Adrenal gland (tissue), 12 donors: Measurements from ENCODE around the gene ZNF516. TPM values are rescaled to one million over a fixed set of nuclear protein-coding genes. Genes with fewer than 3 reads are reported as not detected.

ENCODE experiments used
- DNase-seq, 7 donors: peaks; one replicate each; pipeline ENCODE4 v3.0.0-alpha.2; 2019 to 2020
- H3K27ac ChIP-seq, 5 donors: fragments of 200-600 bp; sonication (generic) in 4 of 5; 1 replicate in 3 of 5; 2 replicates in 2 of 5; pipeline versions ENCODE4 v1.5.1 to v1.8.0; 2016 to 2020; ENCODE audit warnings: mild to moderate bottlenecking in 1 of 5
- H3K27me3 ChIP-seq: fragments of 200-600 bp; 2 replicates; pipeline ENCODE4 v1.8.0; 2021
- H3K36me3 ChIP-seq, 2 donors: fragments of 200-600 bp; replicated peaks in 1 of 2; 1 replicate in 1 of 2; 2 replicates in 1 of 2; pipeline versions ENCODE4 v1.5.1 to v1.8.0; 2018 to 2022
- H3K4me1 ChIP-seq, 2 donors: fragments of 200-600 bp; replicated peaks in 1 of 2; 1 replicate in 1 of 2; 2 replicates in 1 of 2; pipeline versions ENCODE4 v1.5.1 to v1.8.0; 2018 to 2021
- H3K4me3 ChIP-seq, 4 donors: fragments of 200-600 bp; sonication (generic) in 3 of 4; one replicate each; pipeline ENCODE4 v1.5.1; 2016 to 2018
- H3K9me3 ChIP-seq, 3 donors: fragments of 200-600 bp; sonication (generic) in 1 of 3; replicated peaks in 1 of 3; 1 replicate in 2 of 3; 2 replicates in 1 of 3; pipeline versions ENCODE4 v1.5.1 to v1.8.0; 2016 to 2021
- CTCF ChIP-seq, 6 experiments: fragments of 450-650 bp in 4 of 6; fragments of 200-600 bp in 2 of 6; sonication (generic) in 1 of 6; IDR thresholded peaks; 1 replicate in 5 of 6; 2 replicates in 1 of 6; pipeline versions ENCODE4 v1.5.1 to v1.8.0; 2016 to 2021; ENCODE audit warnings: antibody characterized with exemption in 6 of 6, mild to moderate bottlenecking in 2 of 6, moderate library complexity in 1 of 6
- POLR2A ChIP-seq, 2 donors: fragments of 450-650 bp; IDR thresholded peaks; one replicate each; pipeline ENCODE4 v1.6.1; 2017; ENCODE audit warnings: antibody characterized with exemption in 2 of 2, mild to moderate bottlenecking in 2 of 2, moderate library complexity in 1 of 2
- WGBS, 4 donors: extraction: QIAGEN DNeasy Blood & Tissue Kit in 2 of 4; methylation state at CpG; one replicate each; pipeline versions ENCODE4 v1.1.5 to v1.1.7; 2013 to 2017; 5-methylcytosine and 5-hydroxymethylcytosine counted together
- intact Hi-C, 2 donors: fragments of 100-400 bp; cut with DNase I; formaldehyde crosslinking; loops; one replicate each; pipeline versions ENCODE4 v1.14.1 to v1.15.0; 2022 to 2023
- polyA plus RNA-seq, 3 donors: library from polyadenylated mRNA; stranded (reverse); fragments of 200-250 nt in 2 of 3; fragments of 350-450 nt in 1 of 3; fragmentation: Illumina TruSeq in 1 of 3; extraction: RNeasy Lipid Tissue Mini Kit (QIAGEN cat#74804) in 1 of 3; gene quantifications; one replicate each; pipeline ENCODE4 v1.2.3, GENCODE V29; 2013 to 2014
- total RNA-seq, 9 donors: library from RNA; depleted of rRNA in 4 of 9; stranded (reverse); fragments of >200 nt in 4 of 9; fragments of 120-200 nt in 1 of 9; fragmentation: NEBNext Ultra II Directional in 1 of 9; extraction: Animal tissue kit (Norgen Biotek cat#: 25700) in 1 of 9; gene quantifications; one replicate each; pipeline versions ENCODE4 v1.1.0 to v1.2.4, GENCODE V29; 2013 to 2023
- donor health status: healthy with polysubstance abuse.
- donor health status: Bipolar disorder and iron deficiency.
- donor health status: DM: yes; HTN: yes; CAD: no.
- donor health status: DM: no; HTN: no; CAD: no.
- donor health status: DM: no; HTN: no; CAD: no.
- donor health status: DM: yes; HTN: yes; CAD: no.

Gene ZNF516
- total and polyA plus RNA-seq, 12 donors: 8.6 to 60.1 (median 31.0) TPM

GRCh38 chr18:76395609-76396008 is 99.4 kb downstream of the ZNF516 start:
- TF ChIP-seq POLR2A (IDR thresholded peaks at IDR 0.05) (no peak), CTCF (IDR thresholded peaks at IDR 0.05) (no peak)
- intact Hi-C loops: loop anchor here (5.0 kb wide), 2 partner anchors 292 to 312 kb away; no protein-coding TSS in a partner anchor
- no peaks in the 10 kb centered on the region for H3K9me3 ChIP-seq
- no peaks in the 10 kb centered on the region for H3K27me3 ChIP-seq
- H3K4me3 ChIP-seq: no peak overlapping the region
- peaks cover 8 to 39% of the 10 kb centered on the region in 2 donors for H3K4me1 ChIP-seq
- peak in 1 of 7 donors; percentile 57 for DNase-seq
- no peaks in the 10 kb centered on the region for H3K36me3 ChIP-seq
- no peak overlapping the region for H3K27ac ChIP-seq
- WGBS, 4 donors: 78 to 87% (median 83%) methylated on average over 12 to 20 of the region's 20 CpGs

GRCh38 chr18:76394780-76395476 is 100.1 kb downstream of the ZNF516 start:
- Histone ChIP-seq H3K4me1 (peaks cover 14 to 46% of the 10 kb centered on the region in 2 donors), H3K27ac (no peak overlapping the region), H3K9me3 (no peaks in the 10 kb centered on the region), H3K27me3 (no peaks in the 10 kb centered on the region), H3K4me3 (no peak overlapping the region), H3K36me3 (no peaks in the 10 kb centered on the region)
- intact Hi-C loops: loop anchor here (5.0 kb wide), 2 partner anchors 292 to 312 kb away; no protein-coding TSS in a partner anchor
- peak in 1 of 7 donors; percentile 48 for DNase-seq
- no peak for TF ChIP-seq CTCF (IDR thresholded peaks at IDR 0.05)
- no peak for TF ChIP-seq POLR2A (IDR thresholded peaks at IDR 0.05)
- 79 to 87% (median 81%) methylated on average over 13 to 15 of the region's 15 CpGs for WGBS, 4 donors

- H3K4me1 ChIP-seq: peaks cover 19 to 41% of the 10 kb centered on the region in 2 donors
- H3K27me3 ChIP-seq: no peaks in the 10 kb centered on the region
- peak in 2 of 7 donors; percentile 10 to 39 for DNase-seq
- no peak overlapping the region for H3K4me3 ChIP-seq
- TF ChIP-seq POLR2A (IDR thresholded peaks at IDR 0.05): no peak
- TF ChIP-seq CTCF (IDR thresholded peaks at IDR 0.05): no peak
- H3K9me3 ChIP-seq: no peaks in the 10 kb centered on the region
- intact Hi-C loops: no loop called here
- H3K36me3 ChIP-seq: no peaks in the 10 kb centered on the region
- WGBS, 4 donors: 84 to 87% (median 86%) methylated on average over 3 to 5 of the region's 5 CpGs
- no peak overlapping the region for H3K27ac ChIP-seq
These were observed 102.7 kb downstream of the ZNF516 start for GRCh38 chr18:76392349-76392748.

- TF ChIP-seq CTCF (IDR thresholded peaks at IDR 0.05) (no peak), POLR2A (IDR thresholded peaks at IDR 0.05) (no peak)
- peaks cover 19 to 36% of the 10 kb centered on the region in 2 donors for H3K4me1 ChIP-seq
- peak in 1 of 7 donors; percentile 45 for DNase-seq
- WGBS, 4 donors: 91 to 97% (median 95%) methylated on average over 9 to 19 of the region's 19 CpGs
- intact Hi-C loops: no loop called here
- no peak overlapping the region for H3K27ac ChIP-seq
- no peaks in the 10 kb centered on the region for H3K36me3 ChIP-seq
- H3K4me3 ChIP-seq: no peak overlapping the region
- no peaks in the 10 kb centered on the region for H3K9me3 ChIP-seq
- H3K27me3 ChIP-seq: no peaks in the 10 kb centered on the region
These were observed 103.3 kb downstream of the ZNF516 start for GRCh38 chr18:76391746-76392145.
